ENCODE measurements around the gene ZBTB20.

- TF ChIP-seq CTCF (IDR thresholded peaks at IDR 0.05) (no peak), POLR2AphosphoS5 (IDR thresholded peaks at IDR 0.05) (no peak)
Measured at GRCh38 chr3:115194476-115194875, 47.4 kb upstream of the ZBTB20 start.
